Measurements from ENCODE around the gene CFAP46. TPM values are rescaled to one million over a fixed set of nuclear protein-coding genes. Genes with fewer than 3 reads are reported as not detected.

CFAP46 gene
- total RNA-seq, 6 donors from 2014 or later, result 0.60 to 28.3 (median 8.0) TPM

DNA sequence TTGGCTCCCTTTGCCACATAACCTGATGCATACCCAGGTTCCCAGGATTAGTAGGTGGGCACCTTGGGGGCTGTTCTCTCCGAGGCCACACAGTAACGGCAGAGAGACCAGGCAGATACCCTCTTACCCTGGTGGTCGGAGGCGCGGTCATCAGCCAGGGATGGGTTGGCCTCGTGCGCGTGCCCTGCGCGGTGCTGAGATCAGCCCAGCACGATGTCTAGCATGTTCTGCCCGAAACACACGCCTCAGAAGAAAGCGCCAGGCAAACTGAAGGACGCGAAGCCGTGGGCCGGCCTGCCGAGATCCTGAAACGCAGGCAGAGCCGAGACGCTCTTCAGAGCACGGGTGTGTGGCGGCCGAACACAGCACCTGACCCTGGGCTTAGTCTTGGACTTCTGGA is 34.7 kb upstream of the CFAP46 start:
- Histone ChIP-seq H3K4me1 (peaks cover 0 to 4% (median 0%) of the 10 kb centered on the region in 4 donors), H3K36me3 (no peaks in the 10 kb centered on the region), H3K9me3 (no peaks in the 10 kb centered on the region), H3K4me3 (no peak overlapping the region), H3K27ac (no peak overlapping the region), H3K27me3 (no peaks in the 10 kb centered on the region)
- TF ChIP-seq POLR2AphosphoS5 (IDR thresholded peaks at IDR 0.05), result no peak
- no peak for TF ChIP-seq CTCF (IDR thresholded peaks at IDR 0.05)
- no peak for TF ChIP-seq POLR2A (IDR thresholded peaks at IDR 0.05)
- no peak for TF ChIP-seq EP300 (IDR thresholded peaks at IDR 0.05)
- ATAC-seq (ENCODE audit: low FRiP score in 2 of 2) (no peak), DNase-seq (peak in 1 of 2 donors; percentile 68)
- 90 to 94% methylated on average over 25 of the region's 25 CpGs for WGBS, 2 donors

DNA sequence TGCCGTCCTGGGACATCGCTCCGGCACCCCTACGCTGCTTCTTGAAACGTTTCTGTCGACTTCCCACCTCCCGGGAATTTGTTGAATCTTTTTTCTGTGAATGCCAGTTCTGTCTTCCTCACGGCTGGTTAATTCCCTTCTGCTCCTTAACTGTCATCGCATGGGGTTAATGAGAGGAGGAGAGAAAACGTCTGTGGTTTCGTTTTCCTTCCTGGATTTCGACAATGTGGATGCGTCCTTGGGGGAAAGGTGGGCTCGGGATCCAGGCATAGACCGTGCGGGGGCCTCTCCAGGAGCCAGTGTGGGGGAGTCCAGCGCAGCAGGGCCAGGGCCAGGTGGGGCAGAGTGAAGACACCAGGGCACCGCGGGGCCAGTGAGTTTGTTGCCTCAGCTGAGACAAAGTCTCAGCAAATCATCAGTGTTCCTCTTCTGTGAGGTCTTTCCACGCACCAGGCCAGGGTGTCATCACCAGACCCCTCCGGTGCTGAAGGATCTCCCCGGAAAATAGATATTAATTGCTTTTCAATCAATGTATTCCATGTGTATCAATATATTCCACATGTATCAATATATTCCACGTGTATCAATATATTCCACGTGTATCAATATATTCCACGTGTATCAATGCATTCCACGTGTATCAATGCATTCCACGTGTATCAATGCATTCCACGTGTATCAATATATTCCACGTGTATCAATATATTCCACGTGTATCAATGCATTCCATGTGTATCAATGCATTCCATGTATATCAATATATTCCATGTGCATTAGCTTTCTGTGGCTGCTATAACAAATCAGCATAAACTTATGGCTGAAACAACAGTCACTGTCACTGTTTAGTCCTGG is 33.7 kb upstream of the CFAP46 start:
- Histone ChIP-seq H3K27ac (no peak overlapping the region), H3K36me3 (no peaks in the 10 kb centered on the region), H3K4me3 (no peak overlapping the region), H3K4me1 (peaks cover 0 to 2% (median 0%) of the 10 kb centered on the region in 4 donors), H3K9me3 (no peaks in the 10 kb centered on the region), H3K27me3 (no peaks in the 10 kb centered on the region)
- 74% methylated on average over 30 of the region's 30 CpGs for WGBS, 2 donors
- TF ChIP-seq POLR2AphosphoS5 (IDR thresholded peaks at IDR 0.05), result no peak
- no peak for TF ChIP-seq CTCF (IDR thresholded peaks at IDR 0.05)
- TF ChIP-seq POLR2A (IDR thresholded peaks at IDR 0.05), result no peak
- TF ChIP-seq EP300 (IDR thresholded peaks at IDR 0.05), result no peak
- ATAC-seq (ENCODE audit: low FRiP score in 2 of 2), result no peak
- peak in 1 of 2 donors; percentile 31 for DNase-seq

DNA sequence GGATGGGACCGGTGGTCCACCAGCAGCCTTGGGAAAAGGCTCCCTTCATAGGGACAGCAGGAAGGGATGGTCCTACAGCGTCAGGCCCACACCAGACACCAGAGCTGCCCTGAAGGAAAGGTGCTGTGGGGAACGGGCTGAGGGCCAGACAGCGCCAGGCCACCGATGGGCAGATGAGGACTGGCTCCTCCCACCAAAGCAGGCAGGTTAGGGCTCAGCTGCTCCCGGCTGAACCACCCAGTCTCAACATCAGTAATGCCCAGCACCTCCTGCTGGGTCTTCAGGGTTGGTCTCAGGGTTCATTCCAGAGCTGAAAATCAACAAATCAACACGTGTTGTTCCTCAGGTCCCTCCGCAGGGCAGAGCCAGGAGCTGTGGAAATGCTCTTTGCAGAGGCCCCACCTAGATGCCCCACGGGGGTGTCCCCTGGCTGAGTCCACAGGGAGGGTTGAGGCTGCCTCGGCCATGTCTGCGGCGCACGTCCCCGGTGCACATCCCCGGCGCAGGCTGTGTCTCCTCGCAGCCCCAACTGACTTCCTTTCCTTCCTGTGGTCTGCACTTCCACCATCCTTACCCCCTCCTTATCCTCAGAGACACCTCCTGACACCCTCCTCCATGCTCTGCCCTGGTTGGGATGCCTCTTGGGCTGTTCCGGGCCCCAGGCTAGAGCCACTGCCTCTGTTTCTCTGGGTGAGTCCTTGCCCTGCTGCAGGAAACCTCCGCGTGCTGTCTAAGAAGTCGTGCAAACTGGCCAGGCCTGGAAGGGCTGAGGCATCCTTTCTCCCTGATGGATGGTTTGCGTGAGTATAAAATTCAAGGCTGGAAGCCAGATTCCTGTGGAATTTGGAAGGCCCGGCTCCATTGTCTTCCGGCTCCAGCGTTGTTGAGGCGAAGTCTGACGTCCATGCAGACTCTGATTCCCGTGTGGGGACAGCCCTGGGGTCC is 32.8 kb upstream of the CFAP46 start:
- DNase-seq (peak in 1 of 2 donors; percentile 37), ATAC-seq (ENCODE audit: low FRiP score in 2 of 2) (no peak)
- 68 to 69% methylated on average over 24 of the region's 28 CpGs for WGBS, 2 donors
- H3K27me3 ChIP-seq, result no peaks in the 10 kb centered on the region
- H3K36me3 ChIP-seq, result no peaks in the 10 kb centered on the region
- no peaks in the 10 kb centered on the region for H3K4me1 ChIP-seq
- H3K9me3 ChIP-seq, result no peaks in the 10 kb centered on the region
- H3K27ac ChIP-seq, result no peak overlapping the region
- TF ChIP-seq POLR2A (IDR thresholded peaks at IDR 0.05) (no peak), POLR2AphosphoS5 (IDR thresholded peaks at IDR 0.05) (no peak), EP300 (IDR thresholded peaks at IDR 0.05) (no peak), CTCF (IDR thresholded peaks at IDR 0.05) (no peak)
- H3K4me3 ChIP-seq, result no peak overlapping the region

- H3K4me3 ChIP-seq, result no peak overlapping the region
- ATAC-seq (ENCODE audit: low FRiP score in 2 of 2), result no peak
- no peaks in the 10 kb centered on the region for H3K36me3 ChIP-seq
- H3K27me3 ChIP-seq, result no peaks in the 10 kb centered on the region
- 86 to 89% methylated on average over 27 to 29 of the region's 29 CpGs for WGBS, 2 donors
- no peaks in the 10 kb centered on the region for H3K4me1 ChIP-seq
- DNase-seq, result peak in 1 of 2 donors; percentile 58
- H3K27ac ChIP-seq, result no peak overlapping the region
- TF ChIP-seq EP300 (IDR thresholded peaks at IDR 0.05) (no peak), CTCF (IDR thresholded peaks at IDR 0.05) (no peak), POLR2AphosphoS5 (IDR thresholded peaks at IDR 0.05) (no peak), POLR2A (IDR thresholded peaks at IDR 0.05) (no peak)
- no peaks in the 10 kb centered on the region for H3K9me3 ChIP-seq
Observed at GRCh38 chr10:132974249-132974796, 32.0 kb upstream of the CFAP46 start.

Measured in upper lobe of left lung (tissue), 6 donors.